NCI-H2196 (cell line): ENCODE measurements around the gene RNF187.
"Not testable (repeated sequence)": the region's sequence is repeated elsewhere in the genome, so short reads cannot be mapped to it uniquely, and the experiment has no call there.

ENCODE experiments used
- DNase-seq: peaks from one replicate; lab custom pipeline; 2025; ENCODE audit not compliant: unreplicated experiment; lab: John Stamatoyannopoulos, UW

The RNF187 gene

GRCh38 chr1:228459091-228459993 lies 27.8 kb upstream of the RNF187 start:
- peak; percentile 58 for DNase-seq

- DNase-seq = no peak
Observed at GRCh38 chr1:228460821-228461220, 26.4 kb upstream of the RNF187 start.

GRCh38 chr1:228462560-228462959 lies 24.6 kb upstream of the RNF187 start:
- DNase-seq = no peak

- no peak for DNase-seq
Observed at GRCh38 chr1:228463009-228463558, 24.1 kb upstream of the RNF187 start.

- no peak for DNase-seq
Observed at GRCh38 chr1:228463559-228464455, 23.4 kb upstream of the RNF187 start.

GRCh38 chr1:228464487-228464983 lies 22.6 kb upstream of the RNF187 start:
- DNase-seq = no peak

GRCh38 chr1:228465141-228465540 lies 22.0 kb upstream of the RNF187 start:
- no peak for DNase-seq

- DNase-seq = no peak
Observed at GRCh38 chr1:228465571-228466146, 21.5 kb upstream of the RNF187 start.

- not testable (repeated sequence) for DNase-seq
Observed at GRCh38 chr1:228468188-228468587, 19.0 kb upstream of the RNF187 start.

GRCh38 chr1:228469413-228470162 lies 17.6 kb upstream of the RNF187 start:
- DNase-seq = no peak

- DNase-seq = no peak
Observed at GRCh38 chr1:228471154-228471761, 15.9 kb upstream of the RNF187 start.

GRCh38 chr1:228471762-228472398 lies 15.3 kb upstream of the RNF187 start:
- peak; percentile 44 for DNase-seq

- no peak for DNase-seq
Observed at GRCh38 chr1:228472655-228473054, 14.5 kb upstream of the RNF187 start.

- no peak for DNase-seq
Observed at GRCh38 chr1:228474507-228474906, 12.7 kb upstream of the RNF187 start.

- DNase-seq = no peak
Observed at GRCh38 chr1:228475812-228476211, 11.4 kb upstream of the RNF187 start.

- no peak for DNase-seq
Observed at GRCh38 chr1:228477263-228477662, 9.9 kb upstream of the RNF187 start.

GRCh38 chr1:228478326-228478725 lies 8.9 kb upstream of the RNF187 start:
- DNase-seq = no peak

GRCh38 chr1:228478912-228479711 lies 8.1 kb upstream of the RNF187 start:
- no peak for DNase-seq

- no peak for DNase-seq
Observed at GRCh38 chr1:228483789-228484188, 3.4 kb upstream of the RNF187 start.
